Measurements from ENCODE around the gene SPDYC. TPM values are rescaled to one million over a fixed set of nuclear protein-coding genes. Genes with fewer than 3 reads are reported as not detected.

SPDYC gene
- total RNA-seq, 1 experiment from 2014 or later = 1.2 TPM

DNA sequence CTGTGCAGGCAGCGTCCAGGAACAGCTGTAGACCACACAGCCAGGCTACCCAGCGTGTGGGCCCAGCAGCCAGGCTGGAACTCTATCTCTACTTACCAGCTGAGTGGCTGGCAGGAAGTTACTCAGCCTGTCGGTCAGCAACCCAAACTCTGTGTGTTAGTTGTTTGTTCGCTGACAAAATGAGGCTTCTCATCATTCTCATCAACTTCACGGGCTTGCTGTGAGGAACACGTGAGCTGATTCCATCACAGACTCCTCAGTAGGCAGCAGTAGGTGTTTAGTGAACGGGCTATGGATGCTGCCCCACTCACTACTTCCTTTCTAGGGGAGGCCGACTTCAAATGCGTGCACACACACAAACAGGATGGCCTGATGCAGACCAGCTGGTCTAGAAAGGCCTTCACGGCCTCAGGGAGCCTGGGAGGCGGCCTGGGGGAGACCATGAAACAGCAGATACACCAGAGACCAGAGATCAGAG, 830 bp upstream of the SPDYC start:
- ChIA-PET POLR2A (interaction anchor here (0.7 to 3.6 kb wide), 7 partner anchors 11 to 320 kb away, joined by 3 to 16 read pairs (median 3); partner anchors contain the start of gene CAPN1), RAD21 (ENCODE audit: low non-redundant PET in 1 of 2, low total read pairs in 2 of 2, uncharacterized antibody in 2 of 2, unreplicated experiment in 2 of 2) (no interaction called here), CTCF (interaction anchor here (1.2 kb wide), 1 partner anchor 12 kb away, joined by 7 read pairs; the partner anchor contains the start of gene CAPN1)
- DNase-seq (ENCODE audit: low read depth, low spot score) (no peak), ATAC-seq (no peak)
- Histone ChIP-seq H3K9me3 (ENCODE audit: control insufficient read depth in 1 of 2, insufficient read depth in 1 of 2, low read depth in 1 of 2, low read length in 2 of 2) (no peaks in the 10 kb centered on the region), H2AFZ (ENCODE audit: low read depth, low read length, poor library complexity, severe bottlenecking) (no peak overlapping the region), H3K27me3 (ENCODE audit: insufficient read depth, low read length) (no peaks in the 10 kb centered on the region), H4K20me1 (ENCODE audit: insufficient read depth) (no peaks in the 10 kb centered on the region), H3K4me3 (replicated peaks in 1 of 2; ENCODE audit: low read depth in 1 of 2, low read length in 2 of 2) (no peak overlapping the region), H3K27ac (ENCODE audit: low read depth, low read length) (no peak overlapping the region), H3K9me2 (ENCODE audit: insufficient read depth) (no peaks in the 10 kb centered on the region), H3K79me2 (ENCODE audit: insufficient read depth, low read length) (no peaks in the 10 kb centered on the region), H3K4me1 (ENCODE audit: control insufficient read depth in 1 of 2, insufficient read depth in 2 of 2, low read length in 2 of 2) (peaks cover 9 to 16% of the 10 kb centered on the region in 2 experiments; a peak in 3 of 4 replicates), H3K4me2 (ENCODE audit: low read length) (no peak overlapping the region), H3K9ac (ENCODE audit: low read length) (0 out of 2 replicates have a peak overlapping the region, but pooled peaks have one; percentile 12), H3K36me3 (ENCODE audit: control insufficient read depth in 1 of 2, insufficient read depth in 2 of 2, low read length in 2 of 2) (no peaks in the 10 kb centered on the region)
- intact Hi-C loops (cut with micrococcal nuclease) = no loop called here
- TF ChIP-seq EZH2phosphoT487 (IDR thresholded peaks at IDR 0.05; ENCODE audit: borderline replicate concordance) (no peak), YY1 (IDR thresholded peaks at IDR 0.05; ENCODE audit: extremely low read depth, insufficient replicate concordance, low read depth, low read length) (no peak), CBX3 (IDR thresholded peaks at IDR 0.05; ENCODE audit: low read depth) (no peak), SIN3A (IDR thresholded peaks at IDR 0.05; ENCODE audit: low read depth) (no peak), RAD21 (IDR thresholded peaks at IDR 0.05; ENCODE audit: low read depth) (no peak), SRF (IDR thresholded peaks at IDR 0.05; ENCODE audit: low read depth) (no peak), JUND (IDR thresholded peaks at IDR 0.05) (no peak), EGR1 (IDR thresholded peaks at IDR 0.05; ENCODE audit: low read depth) (no peak), SP1 (IDR thresholded peaks at IDR 0.05; ENCODE audit: low read depth) (no peak)
- TF ChIP-seq, protein P1, sequence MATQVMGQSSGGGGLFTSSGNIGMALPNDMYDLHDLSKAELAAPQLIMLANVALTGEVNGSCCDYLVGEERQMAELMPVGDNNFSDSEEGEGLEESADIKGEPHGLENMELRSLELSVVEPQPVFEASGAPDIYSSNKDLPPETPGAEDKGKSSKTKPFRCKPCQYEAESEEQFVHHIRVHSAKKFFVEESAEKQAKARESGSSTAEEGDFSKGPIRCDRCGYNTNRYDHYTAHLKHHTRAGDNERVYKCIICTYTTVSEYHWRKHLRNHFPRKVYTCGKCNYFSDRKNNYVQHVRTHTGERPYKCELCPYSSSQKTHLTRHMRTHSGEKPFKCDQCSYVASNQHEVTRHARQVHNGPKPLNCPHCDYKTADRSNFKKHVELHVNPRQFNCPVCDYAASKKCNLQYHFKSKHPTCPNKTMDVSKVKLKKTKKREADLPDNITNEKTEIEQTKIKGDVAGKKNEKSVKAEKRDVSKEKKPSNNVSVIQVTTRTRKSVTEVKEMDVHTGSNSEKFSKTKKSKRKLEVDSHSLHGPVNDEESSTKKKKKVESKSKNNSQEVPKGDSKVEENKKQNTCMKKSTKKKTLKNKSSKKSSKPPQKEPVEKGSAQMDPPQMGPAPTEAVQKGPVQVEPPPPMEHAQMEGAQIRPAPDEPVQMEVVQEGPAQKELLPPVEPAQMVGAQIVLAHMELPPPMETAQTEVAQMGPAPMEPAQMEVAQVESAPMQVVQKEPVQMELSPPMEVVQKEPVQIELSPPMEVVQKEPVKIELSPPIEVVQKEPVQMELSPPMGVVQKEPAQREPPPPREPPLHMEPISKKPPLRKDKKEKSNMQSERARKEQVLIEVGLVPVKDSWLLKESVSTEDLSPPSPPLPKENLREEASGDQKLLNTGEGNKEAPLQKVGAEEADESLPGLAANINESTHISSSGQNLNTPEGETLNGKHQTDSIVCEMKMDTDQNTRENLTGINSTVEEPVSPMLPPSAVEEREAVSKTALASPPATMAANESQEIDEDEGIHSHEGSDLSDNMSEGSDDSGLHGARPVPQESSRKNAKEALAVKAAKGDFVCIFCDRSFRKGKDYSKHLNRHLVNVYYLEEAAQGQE (IDR thresholded peaks at IDR 0.05; ENCODE audit: low read depth) = no peak
- TF ChIP-seq, protein P2, sequence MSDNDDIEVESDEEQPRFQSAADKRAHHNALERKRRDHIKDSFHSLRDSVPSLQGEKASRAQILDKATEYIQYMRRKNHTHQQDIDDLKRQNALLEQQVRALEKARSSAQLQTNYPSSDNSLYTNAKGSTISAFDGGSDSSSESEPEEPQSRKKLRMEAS (IDR thresholded peaks at IDR 0.05) = no peak
- BruUV-seq (replicated peaks) = no TSS peak

All from HCT116 (cell line).